GM18505 (cell line): ENCODE data around the gene PLA2G6.

Experiments used
- ATAC-seq: cut with Tn5 transposase; IDR thresholded peaks from one replicate; pipeline ENCODE4 v1.9.1; 2021; ENCODE audit not compliant: unreplicated experiment
- POLR2A ChIP-seq: IDR thresholded peaks from 4 replicates; pipeline ENCODE4 v1.6.1; 2011; ENCODE audit warnings: borderline replicate concordance; ENCODE audit not compliant: insufficient read depth, insufficient read length; ENCODE audit errors: extremely low read depth

Gene PLA2G6

GRCh38 chr22:38106814-38107578 is 74.6 kb downstream of the PLA2G6 start:
- TF ChIP-seq POLR2A, result no peak
- no peak for ATAC-seq

GRCh38 chr22:38104084-38104483 is 77.5 kb downstream of the PLA2G6 start:
- ATAC-seq, result no peak
- no peak for TF ChIP-seq POLR2A

GRCh38 chr22:38103641-38104040 is 78.0 kb downstream of the PLA2G6 start:
- no peak for ATAC-seq
- TF ChIP-seq POLR2A, result no peak

GRCh38 chr22:38098410-38099249 is 83.0 kb downstream of the PLA2G6 start:
- ATAC-seq, result no peak

GRCh38 chr22:38097557-38098409 is 83.8 kb downstream of the PLA2G6 start:
- ATAC-seq, result no peak
- no peak for TF ChIP-seq POLR2A

More at GRCh38 chr22:38098410-38099249, 83.0 kb downstream of the PLA2G6 start:
- no peak for TF ChIP-seq POLR2A

GRCh38 chr22:38097058-38097457 is 84.6 kb downstream of the PLA2G6 start:
- ATAC-seq, result no peak
- no peak for TF ChIP-seq POLR2A

- ATAC-seq, result no peak
- no peak for TF ChIP-seq POLR2A
Measured at GRCh38 chr22:38089474-38089851, 92.2 kb downstream of the PLA2G6 start.

GRCh38 chr22:38088629-38089473 is 92.8 kb downstream of the PLA2G6 start:
- ATAC-seq, result no peak
- no peak for TF ChIP-seq POLR2A

GRCh38 chr22:38087855-38088254 is 93.8 kb downstream of the PLA2G6 start:
- no peak for TF ChIP-seq POLR2A
- no peak for ATAC-seq

GRCh38 chr22:38086942-38087341 is 94.7 kb downstream of the PLA2G6 start:
- TF ChIP-seq POLR2A, result no peak
- ATAC-seq, result no peak

GRCh38 chr22:38086001-38086845 is 95.4 kb downstream of the PLA2G6 start:
- TF ChIP-seq POLR2A, result no peak
- no peak for ATAC-seq
